ENCODE measurements around the gene RAD9A.

GRCh38 chr11:67352546-67353316 is 39.1 kb upstream of the RAD9A start:
- TF ChIP-seq CTCF (IDR thresholded peaks at IDR 0.05; ENCODE audit: low read depth, low read length) (no peak), EZH2phosphoT487 (IDR thresholded peaks at IDR 0.05; ENCODE audit: low read depth) (no peak)
